HepG2 (cell line): ENCODE results near the gene RFC2. TPM values are rescaled to one million over a fixed set of nuclear protein-coding genes. Genes with fewer than 3 reads are reported as not detected.

Experiments
- AGO1 ChIP-seq: fragments of 200-400 bp; formaldehyde crosslinking; IDR thresholded peaks from 2 replicates; pipeline ENCODE4 v1.6.1; 2017; ENCODE audit warnings: mild to moderate bottlenecking, low read depth, low read length, moderate library complexity; ENCODE audit not compliant: poor library complexity, severe bottlenecking
- ATF7 ChIP-seq, 2 experiments: fragments of 450-650 bp in 1 of 2; sonication (generic) in 1 of 2; formaldehyde crosslinking in 1 of 2; IDR thresholded peaks; 2 replicates each; pipeline versions ENCODE4 v1.4.0 to v1.6.1; 2016 to 2020; ENCODE audit warnings: antibody characterized with exemption in 1 of 2, mild to moderate bottlenecking in 1 of 2, missing genetic modification reagents in 1 of 2
- HMGA1 ChIP-seq: sonication (generic); formaldehyde crosslinking; conservative IDR thresholded peaks from 2 replicates; pipeline ENCODE4 v1.4.0; 2020; ENCODE audit warnings: missing genetic modification reagents
- HOXA5 ChIP-seq: sonication (generic); formaldehyde crosslinking; IDR thresholded peaks from 2 replicates; pipeline ENCODE4 v1.4.0; 2020; ENCODE audit warnings: missing genetic modification reagents
- KMT2A ChIP-seq: sonication (generic); formaldehyde crosslinking; IDR thresholded peaks from 2 replicates; pipeline ENCODE4 v1.4.0; 2020; ENCODE audit warnings: missing genetic modification reagents
- MBD4 ChIP-seq: IDR thresholded peaks from 2 replicates; pipeline ENCODE4 v1.6.1; 2012; ENCODE audit warnings: low read length, inconsistent platforms, borderline replicate concordance
- POLR2G ChIP-seq: fragments of 200-400 bp; formaldehyde crosslinking; IDR thresholded peaks from 2 replicates; pipeline ENCODE4 v1.6.1; 2018; ENCODE audit warnings: mild to moderate bottlenecking, low read depth, low read length, moderate library complexity
- SETDB1 ChIP-seq: sonication (generic); formaldehyde crosslinking; IDR thresholded peaks from 2 replicates; pipeline ENCODE4 v1.5.1; 2020; ENCODE audit warnings: missing genetic modification reagents, mild to moderate bottlenecking, borderline replicate concordance
- SP140L ChIP-seq: sonication (generic); formaldehyde crosslinking; IDR thresholded peaks from 2 replicates; pipeline ENCODE4 v1.4.0; 2020; ENCODE audit warnings: missing genetic modification reagents, borderline replicate concordance
- SRSF1 ChIP-seq: fragments of 200-400 bp; formaldehyde crosslinking; optimal IDR thresholded peaks from 2 replicates; pipeline ENCODE3; 2017; ENCODE audit warnings: mild to moderate bottlenecking, low read depth, low read length, moderate library complexity
- TBX2 ChIP-seq: sonication (generic); formaldehyde crosslinking; IDR thresholded peaks from 2 replicates; pipeline ENCODE4 v1.5.0; 2020; ENCODE audit warnings: missing genetic modification reagents, mild to moderate bottlenecking, borderline replicate concordance
- ZKSCAN5 ChIP-seq: sonication (generic); formaldehyde crosslinking; IDR thresholded peaks from 2 replicates; pipeline ENCODE4 v1.5.1; 2020; ENCODE audit warnings: mild to moderate bottlenecking, missing genetic modification reagents
- ZNF264 ChIP-seq: sonication (generic); formaldehyde crosslinking; IDR thresholded peaks from 2 replicates; pipeline ENCODE4 v1.4.0; 2020; ENCODE audit warnings: missing genetic modification reagents
- ZNF530 ChIP-seq: sonication (generic); formaldehyde crosslinking; IDR thresholded peaks from 2 replicates; pipeline ENCODE4 v1.5.0; 2020; ENCODE audit warnings: low read depth, mild to moderate bottlenecking, missing genetic modification reagents
- ZNF670 ChIP-seq: sonication (generic); formaldehyde crosslinking; IDR thresholded peaks from 2 replicates; pipeline ENCODE4 v1.8.0; 2022; ENCODE audit warnings: mild to moderate bottlenecking, missing genetic modification reagents, borderline replicate concordance
- ZNF720 ChIP-seq: sonication (generic); formaldehyde crosslinking; IDR thresholded peaks from 2 replicates; pipeline ENCODE4 v1.4.0; 2020; ENCODE audit warnings: missing genetic modification reagents
- ZSCAN21 ChIP-seq: sonication (generic); formaldehyde crosslinking; IDR thresholded peaks from 2 replicates; pipeline ENCODE4 v1.8.0; 2022; ENCODE audit warnings: mild to moderate bottlenecking, missing genetic modification reagents, moderate library complexity, borderline replicate concordance
- polyA plus RNA-seq, 8 experiments: library from polyadenylated mRNA; depleted of rRNA in 3 of 8; stranded (reverse) in 7 of 8; unstranded in 1 of 8; fragments of >200 nt; fragmentation: Illumina TruSeq in 4 of 8; extraction: Trizol in 4 of 8; gene quantifications; 2 replicates each; pipeline versions ENCODE4 v1.2.1 to v1.2.3, GENCODE V29; 2011 to 2016; ENCODE audit warnings: low read depth in 4 of 8, missing spikeins in 1 of 8, mixed read lengths in 1 of 8; ENCODE audit not compliant: insufficient read depth in 1 of 8
- total RNA-seq, 5 experiments: library from RNA; depleted of rRNA; stranded (reverse); fragments of >200 nt; fragmentation: Illumina TruSeq; extraction: Trizol; gene quantifications; 2 replicates each; pipeline ENCODE4 v1.2.3, GENCODE V29; 2016; ENCODE audit warnings: low read depth in 1 of 5
- TF ChIP-seq, protein P1 (sequence below): sonication (generic); formaldehyde crosslinking; IDR thresholded peaks from 2 replicates; pipeline ENCODE4 v1.4.0; 2020; ENCODE audit warnings: mild to moderate bottlenecking, low read depth, missing genetic modification reagents
- TF ChIP-seq, protein P2 (sequence below): sonication (generic); formaldehyde crosslinking; conservative IDR thresholded peaks from 2 replicates; pipeline ENCODE4 v1.4.0; 2020; ENCODE audit warnings: mild to moderate bottlenecking, missing genetic modification reagents, moderate library complexity
- TF ChIP-seq, protein P3 (sequence below): sonication (generic); formaldehyde crosslinking; IDR thresholded peaks from 2 replicates; pipeline ENCODE4 v1.4.0; 2020; ENCODE audit warnings: missing genetic modification reagents
- TF ChIP-seq, protein P4 (sequence below): sonication (generic); formaldehyde crosslinking; IDR thresholded peaks from 2 replicates; pipeline ENCODE4 v1.9.0; 2021; ENCODE audit warnings: missing genetic modification reagents, borderline replicate concordance

Gene RFC2
- total and polyA plus RNA-seq, 2 of the 13 experiments (the other 11 are each of a cell fraction or from before 2014, with no cell fraction given), result 14.6 to 43.5 TPM

DNA sequence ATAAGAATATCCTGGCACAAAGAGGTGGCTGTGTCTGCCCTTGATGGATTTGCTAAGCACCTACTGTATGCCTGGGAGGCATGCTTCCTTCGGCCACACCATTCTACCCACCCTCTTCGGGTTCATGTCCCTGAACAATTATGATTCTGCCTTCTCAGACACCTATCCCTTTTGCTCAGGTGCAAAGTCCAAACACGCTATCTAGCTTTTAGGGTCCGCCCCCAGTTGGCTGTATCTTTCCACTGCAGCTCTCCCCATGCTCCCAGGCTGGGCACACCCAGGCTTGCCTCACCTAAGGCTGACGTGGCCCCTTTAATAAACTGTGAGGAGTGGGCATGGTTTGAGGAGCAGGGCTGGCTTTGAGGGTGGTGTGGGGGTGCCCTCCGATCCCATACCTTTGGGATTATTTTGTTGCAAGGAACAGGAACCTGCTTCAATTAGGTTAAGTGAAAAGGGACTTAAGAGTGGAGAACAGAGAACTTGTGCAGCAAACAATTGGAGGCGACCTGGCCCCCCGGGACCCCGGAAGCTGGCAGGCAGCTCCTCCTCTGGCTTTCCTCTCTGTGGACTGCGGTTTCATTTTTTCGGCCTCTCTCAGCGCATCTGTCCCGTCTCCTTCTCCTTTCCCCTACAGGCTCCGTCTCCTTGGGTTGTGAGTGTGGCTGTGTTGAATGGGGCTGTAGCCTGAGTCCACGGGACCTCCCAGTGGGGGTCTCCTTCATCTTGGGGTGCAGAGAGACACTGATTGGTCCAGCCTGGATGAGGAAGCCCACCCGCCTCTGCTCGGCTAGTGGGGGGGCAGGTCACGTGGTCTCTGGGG is 38.8 kb upstream of the RFC2 start (continued):
- TF ChIP-seq SP140L (CRISPR knock-in tag), result no peak
- TF ChIP-seq, protein P1, sequence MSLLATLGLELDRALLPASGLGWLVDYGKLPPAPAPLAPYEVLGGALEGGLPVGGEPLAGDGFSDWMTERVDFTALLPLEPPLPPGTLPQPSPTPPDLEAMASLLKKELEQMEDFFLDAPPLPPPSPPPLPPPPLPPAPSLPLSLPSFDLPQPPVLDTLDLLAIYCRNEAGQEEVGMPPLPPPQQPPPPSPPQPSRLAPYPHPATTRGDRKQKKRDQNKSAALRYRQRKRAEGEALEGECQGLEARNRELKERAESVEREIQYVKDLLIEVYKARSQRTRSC (CRISPR knock-in tag), result no peak
- TF ChIP-seq, protein P2, sequence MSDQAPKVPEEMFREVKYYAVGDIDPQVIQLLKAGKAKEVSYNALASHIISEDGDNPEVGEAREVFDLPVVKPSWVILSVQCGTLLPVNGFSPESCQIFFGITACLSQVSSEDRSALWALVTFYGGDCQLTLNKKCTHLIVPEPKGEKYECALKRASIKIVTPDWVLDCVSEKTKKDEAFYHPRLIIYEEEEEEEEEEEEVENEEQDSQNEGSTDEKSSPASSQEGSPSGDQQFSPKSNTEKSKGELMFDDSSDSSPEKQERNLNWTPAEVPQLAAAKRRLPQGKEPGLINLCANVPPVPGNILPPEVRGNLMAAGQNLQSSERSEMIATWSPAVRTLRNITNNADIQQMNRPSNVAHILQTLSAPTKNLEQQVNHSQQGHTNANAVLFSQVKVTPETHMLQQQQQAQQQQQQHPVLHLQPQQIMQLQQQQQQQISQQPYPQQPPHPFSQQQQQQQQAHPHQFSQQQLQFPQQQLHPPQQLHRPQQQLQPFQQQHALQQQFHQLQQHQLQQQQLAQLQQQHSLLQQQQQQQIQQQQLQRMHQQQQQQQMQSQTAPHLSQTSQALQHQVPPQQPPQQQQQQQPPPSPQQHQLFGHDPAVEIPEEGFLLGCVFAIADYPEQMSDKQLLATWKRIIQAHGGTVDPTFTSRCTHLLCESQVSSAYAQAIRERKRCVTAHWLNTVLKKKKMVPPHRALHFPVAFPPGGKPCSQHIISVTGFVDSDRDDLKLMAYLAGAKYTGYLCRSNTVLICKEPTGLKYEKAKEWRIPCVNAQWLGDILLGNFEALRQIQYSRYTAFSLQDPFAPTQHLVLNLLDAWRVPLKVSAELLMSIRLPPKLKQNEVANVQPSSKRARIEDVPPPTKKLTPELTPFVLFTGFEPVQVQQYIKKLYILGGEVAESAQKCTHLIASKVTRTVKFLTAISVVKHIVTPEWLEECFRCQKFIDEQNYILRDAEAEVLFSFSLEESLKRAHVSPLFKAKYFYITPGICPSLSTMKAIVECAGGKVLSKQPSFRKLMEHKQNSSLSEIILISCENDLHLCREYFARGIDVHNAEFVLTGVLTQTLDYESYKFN (CRISPR knock-in tag), result peak; percentile 95
- TF ChIP-seq POLR2G, result peak; percentile 87
- TF ChIP-seq ZNF720, result no peak
- TF ChIP-seq AGO1, result no peak
- TF ChIP-seq, protein P3, sequence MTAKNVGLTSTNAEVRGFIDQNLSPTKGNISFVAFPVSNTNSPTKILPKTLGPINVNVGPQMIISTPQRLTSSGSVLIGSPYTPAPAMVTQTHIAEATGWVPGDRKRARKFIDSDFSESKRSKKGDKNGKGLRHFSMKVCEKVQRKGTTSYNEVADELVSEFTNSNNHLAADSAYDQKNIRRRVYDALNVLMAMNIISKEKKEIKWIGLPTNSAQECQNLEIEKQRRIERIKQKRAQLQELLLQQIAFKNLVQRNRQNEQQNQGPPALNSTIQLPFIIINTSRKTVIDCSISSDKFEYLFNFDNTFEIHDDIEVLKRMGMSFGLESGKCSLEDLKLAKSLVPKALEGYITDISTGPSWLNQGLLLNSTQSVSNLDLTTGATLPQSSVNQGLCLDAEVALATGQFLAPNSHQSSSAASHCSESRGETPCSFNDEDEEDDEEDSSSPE (CRISPR knock-in tag), result no peak
- no peak for TF ChIP-seq ZNF670
- TF ChIP-seq, protein P4, sequence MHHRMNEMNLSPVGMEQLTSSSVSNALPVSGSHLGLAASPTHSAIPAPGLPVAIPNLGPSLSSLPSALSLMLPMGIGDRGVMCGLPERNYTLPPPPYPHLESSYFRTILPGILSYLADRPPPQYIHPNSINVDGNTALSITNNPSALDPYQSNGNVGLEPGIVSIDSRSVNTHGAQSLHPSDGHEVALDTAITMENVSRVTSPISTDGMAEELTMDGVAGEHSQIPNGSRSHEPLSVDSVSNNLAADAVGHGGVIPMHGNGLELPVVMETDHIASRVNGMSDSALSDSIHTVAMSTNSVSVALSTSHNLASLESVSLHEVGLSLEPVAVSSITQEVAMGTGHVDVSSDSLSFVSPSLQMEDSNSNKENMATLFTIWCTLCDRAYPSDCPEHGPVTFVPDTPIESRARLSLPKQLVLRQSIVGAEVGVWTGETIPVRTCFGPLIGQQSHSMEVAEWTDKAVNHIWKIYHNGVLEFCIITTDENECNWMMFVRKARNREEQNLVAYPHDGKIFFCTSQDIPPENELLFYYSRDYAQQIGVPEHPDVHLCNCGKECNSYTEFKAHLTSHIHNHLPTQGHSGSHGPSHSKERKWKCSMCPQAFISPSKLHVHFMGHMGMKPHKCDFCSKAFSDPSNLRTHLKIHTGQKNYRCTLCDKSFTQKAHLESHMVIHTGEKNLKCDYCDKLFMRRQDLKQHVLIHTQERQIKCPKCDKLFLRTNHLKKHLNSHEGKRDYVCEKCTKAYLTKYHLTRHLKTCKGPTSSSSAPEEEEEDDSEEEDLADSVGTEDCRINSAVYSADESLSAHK (CRISPR knock-in tag), result no peak
- TF ChIP-seq TBX2 (CRISPR knock-in tag), result peak; percentile 93
- no peak for TF ChIP-seq HOXA5 (CRISPR knock-in tag)
- TF ChIP-seq MBD4, result no peak
- no peak for TF ChIP-seq ATF7 (IDR thresholded peaks at IDR 0.05)
- TF ChIP-seq ATF7 (CRISPR knock-in tag; IDR thresholded peaks at IDR 0.05), result no peak
- no peak for TF ChIP-seq ZNF264
- TF ChIP-seq KMT2A (CRISPR knock-in tag), result 0 out of 2 replicates have a peak, but pooled peaks have one; percentile 22
- TF ChIP-seq SETDB1 (CRISPR knock-in tag), result no peak
- TF ChIP-seq ZNF530 (CRISPR knock-in tag), result no peak
- peak; percentile 45 for TF ChIP-seq SRSF1
- no peak for TF ChIP-seq ZKSCAN5 (CRISPR knock-in tag)
- no peak for TF ChIP-seq HMGA1 (CRISPR knock-in tag)
- no peak for TF ChIP-seq ZSCAN21
